ENCODE results near the gene PPP1R3C.

PPP1R3C gene

DNA sequence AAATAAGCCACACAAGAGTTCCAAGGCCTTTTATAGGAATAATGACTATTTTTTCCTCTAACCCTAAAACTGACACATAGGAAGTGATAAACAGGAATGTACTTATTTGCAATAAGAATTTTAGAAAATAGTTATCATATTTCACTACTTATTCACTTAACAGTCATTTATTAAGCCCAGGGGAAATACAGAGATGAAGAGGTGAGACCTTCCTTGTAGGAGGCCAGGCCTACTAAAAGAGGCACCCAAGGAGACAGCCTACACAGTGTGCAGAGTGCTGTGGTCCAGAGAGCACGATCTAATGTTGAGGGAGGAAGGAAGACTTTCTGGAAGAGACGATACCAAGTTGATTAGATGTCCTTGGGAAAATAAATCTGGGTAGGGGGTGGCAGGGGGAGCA lies 45.0 kb upstream of the PPP1R3C start (continued):
- TF ChIP-seq ZNF664 (tag by site-specific recombination; IDR thresholded peaks at IDR 0.05) = no peak
- no peak for TF ChIP-seq ZNF830 (tag by site-specific recombination; IDR thresholded peaks at IDR 0.05; ENCODE audit: low read depth)
- TF ChIP-seq, protein P1, sequence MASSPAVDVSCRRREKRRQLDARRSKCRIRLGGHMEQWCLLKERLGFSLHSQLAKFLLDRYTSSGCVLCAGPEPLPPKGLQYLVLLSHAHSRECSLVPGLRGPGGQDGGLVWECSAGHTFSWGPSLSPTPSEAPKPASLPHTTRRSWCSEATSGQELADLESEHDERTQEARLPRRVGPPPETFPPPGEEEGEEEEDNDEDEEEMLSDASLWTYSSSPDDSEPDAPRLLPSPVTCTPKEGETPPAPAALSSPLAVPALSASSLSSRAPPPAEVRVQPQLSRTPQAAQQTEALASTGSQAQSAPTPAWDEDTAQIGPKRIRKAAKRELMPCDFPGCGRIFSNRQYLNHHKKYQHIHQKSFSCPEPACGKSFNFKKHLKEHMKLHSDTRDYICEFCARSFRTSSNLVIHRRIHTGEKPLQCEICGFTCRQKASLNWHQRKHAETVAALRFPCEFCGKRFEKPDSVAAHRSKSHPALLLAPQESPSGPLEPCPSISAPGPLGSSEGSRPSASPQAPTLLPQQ (tag by site-specific recombination; IDR thresholded peaks at IDR 0.05) = no peak
- no peak for TF ChIP-seq ZNF555 (tag by site-specific recombination; conservative IDR thresholded peaks at IDR 0.05)
- no peak for TF ChIP-seq ZNF473 (tag by site-specific recombination; IDR thresholded peaks at IDR 0.05)
- no peak for TF ChIP-seq ZNF239 (tag by site-specific recombination; IDR thresholded peaks at IDR 0.05)
- TF ChIP-seq BCL11A (tag by site-specific recombination; IDR thresholded peaks at IDR 0.05; ENCODE audit: low read depth) = no peak

DNA sequence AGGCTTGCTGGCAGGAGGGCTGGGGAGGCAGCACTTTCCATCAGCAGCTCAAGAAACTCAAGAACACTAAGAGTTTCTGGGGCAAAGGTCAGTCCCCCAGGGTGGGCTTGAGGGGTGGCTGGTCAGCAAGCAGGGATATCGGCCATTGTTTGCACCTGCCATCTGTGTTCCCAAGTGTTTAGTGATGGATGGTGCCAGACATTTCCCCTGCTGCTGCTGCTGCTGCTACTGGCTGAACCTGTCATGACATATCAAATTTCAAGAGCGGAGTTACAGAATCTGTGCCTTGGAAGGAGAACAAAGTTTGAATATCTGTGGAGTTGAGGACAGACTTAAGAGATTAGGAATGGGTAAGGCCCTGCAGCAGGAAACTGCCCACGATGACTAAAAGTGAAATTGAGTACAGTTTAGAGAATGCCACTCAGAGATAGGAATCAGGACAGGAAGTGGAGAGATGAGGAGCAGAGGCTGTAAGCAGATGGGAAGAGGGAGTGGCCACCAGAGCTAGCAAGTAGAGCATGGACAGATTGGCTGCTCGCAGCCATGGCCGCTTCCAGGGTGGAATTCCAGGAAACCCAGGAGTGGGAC lies 39.2 kb upstream of the PPP1R3C start:
- ChIA-PET POLR2A (interaction anchor here (1.6 kb wide), 1 partner anchor 20 kb away, joined by 5 read pairs; no protein-coding TSS in a partner anchor), CTCF (interaction anchor here (0.9 to 1.2 kb wide), 2 partner anchors 8 to 22 kb away, joined by 4 to 7 read pairs; no protein-coding TSS in a partner anchor)
- Histone ChIP-seq H3K4me1 (ENCODE audit: control insufficient read depth, insufficient read depth, low read length) (peaks cover 11% of the 10 kb centered on the region; the same call in 1 of the 2 replicates), H3K9me3 (ENCODE audit: control insufficient read depth, insufficient read depth, low read depth, low read length) (no peaks in the 10 kb centered on the region), H3K4me3 (ENCODE audit: low read depth, low read length) (no peak overlapping the region), H3K36me3 (ENCODE audit: control insufficient read depth in 2 of 2, insufficient read depth in 1 of 2, low read length in 2 of 2) (no peaks in the 10 kb centered on the region), H3K27ac (ENCODE audit: extremely low read depth, low read depth, low read length) (peak overlapping the region; percentile 67)
- no peak for TF ChIP-seq GLIS2 (tag by site-specific recombination; IDR thresholded peaks at IDR 0.05)
- peak; percentile 45 for TF ChIP-seq ZBTB20 (tag by site-specific recombination; IDR thresholded peaks at IDR 0.05)
- TF ChIP-seq ZNF157 (tag by site-specific recombination; IDR thresholded peaks at IDR 0.05) = no peak
- TF ChIP-seq ZNF24 (tag by site-specific recombination; IDR thresholded peaks at IDR 0.05) = peak; percentile 58; the same call in 1 of the 2 replicates
- no peak for TF ChIP-seq ZNF677 (tag by site-specific recombination; IDR thresholded peaks at IDR 0.05)
- no peak for TF ChIP-seq ZNF792 (tag by site-specific recombination; IDR thresholded peaks at IDR 0.05)
- TF ChIP-seq, protein P2, sequence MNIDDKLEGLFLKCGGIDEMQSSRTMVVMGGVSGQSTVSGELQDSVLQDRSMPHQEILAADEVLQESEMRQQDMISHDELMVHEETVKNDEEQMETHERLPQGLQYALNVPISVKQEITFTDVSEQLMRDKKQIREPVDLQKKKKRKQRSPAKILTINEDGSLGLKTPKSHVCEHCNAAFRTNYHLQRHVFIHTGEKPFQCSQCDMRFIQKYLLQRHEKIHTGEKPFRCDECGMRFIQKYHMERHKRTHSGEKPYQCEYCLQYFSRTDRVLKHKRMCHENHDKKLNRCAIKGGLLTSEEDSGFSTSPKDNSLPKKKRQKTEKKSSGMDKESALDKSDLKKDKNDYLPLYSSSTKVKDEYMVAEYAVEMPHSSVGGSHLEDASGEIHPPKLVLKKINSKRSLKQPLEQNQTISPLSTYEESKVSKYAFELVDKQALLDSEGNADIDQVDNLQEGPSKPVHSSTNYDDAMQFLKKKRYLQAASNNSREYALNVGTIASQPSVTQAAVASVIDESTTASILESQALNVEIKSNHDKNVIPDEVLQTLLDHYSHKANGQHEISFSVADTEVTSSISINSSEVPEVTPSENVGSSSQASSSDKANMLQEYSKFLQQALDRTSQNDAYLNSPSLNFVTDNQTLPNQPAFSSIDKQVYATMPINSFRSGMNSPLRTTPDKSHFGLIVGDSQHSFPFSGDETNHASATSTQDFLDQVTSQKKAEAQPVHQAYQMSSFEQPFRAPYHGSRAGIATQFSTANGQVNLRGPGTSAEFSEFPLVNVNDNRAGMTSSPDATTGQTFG (tag by site-specific recombination; IDR thresholded peaks at IDR 0.05; ENCODE audit: borderline replicate concordance) = no peak
- TF ChIP-seq GLI2 (tag by site-specific recombination; IDR thresholded peaks at IDR 0.05; ENCODE audit: borderline replicate concordance, low read depth) = no peak
- TF ChIP-seq HOXD13 (CRISPR knock-in tag; IDR thresholded peaks at IDR 0.05; ENCODE audit: borderline replicate concordance) = no peak
- TF ChIP-seq ZFP37 (tag by site-specific recombination; IDR thresholded peaks at IDR 0.05) = peak; percentile 44; the same call in 1 of the 2 replicates
- TF ChIP-seq ZEB2 (tag by site-specific recombination; IDR thresholded peaks at IDR 0.05) = no peak
- no peak for TF ChIP-seq ZNF292 (tag by site-specific recombination; IDR thresholded peaks at IDR 0.05; ENCODE audit: borderline replicate concordance, low read depth)
- no peak for TF ChIP-seq BCL11A (tag by site-specific recombination; IDR thresholded peaks at IDR 0.05; ENCODE audit: low read depth)
- no peak for TF ChIP-seq GLIS1 (tag by site-specific recombination; IDR thresholded peaks at IDR 0.05)
- TF ChIP-seq, protein P3, sequence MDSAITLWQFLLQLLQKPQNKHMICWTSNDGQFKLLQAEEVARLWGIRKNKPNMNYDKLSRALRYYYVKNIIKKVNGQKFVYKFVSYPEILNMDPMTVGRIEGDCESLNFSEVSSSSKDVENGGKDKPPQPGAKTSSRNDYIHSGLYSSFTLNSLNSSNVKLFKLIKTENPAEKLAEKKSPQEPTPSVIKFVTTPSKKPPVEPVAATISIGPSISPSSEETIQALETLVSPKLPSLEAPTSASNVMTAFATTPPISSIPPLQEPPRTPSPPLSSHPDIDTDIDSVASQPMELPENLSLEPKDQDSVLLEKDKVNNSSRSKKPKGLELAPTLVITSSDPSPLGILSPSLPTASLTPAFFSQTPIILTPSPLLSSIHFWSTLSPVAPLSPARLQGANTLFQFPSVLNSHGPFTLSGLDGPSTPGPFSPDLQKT (IDR thresholded peaks at IDR 0.05; ENCODE audit: borderline replicate concordance, low read depth, low read length) = no peak
- TF ChIP-seq ZNF791 (tag by site-specific recombination; IDR thresholded peaks at IDR 0.05) = no peak
- TF ChIP-seq SCRT2 (tag by site-specific recombination; IDR thresholded peaks at IDR 0.05) = no peak
- 0 out of 2 replicates have a peak, but pooled peaks have one; percentile 17 for TF ChIP-seq IKZF3 (tag by site-specific recombination; IDR thresholded peaks at IDR 0.05)
- TF ChIP-seq, protein P4, sequence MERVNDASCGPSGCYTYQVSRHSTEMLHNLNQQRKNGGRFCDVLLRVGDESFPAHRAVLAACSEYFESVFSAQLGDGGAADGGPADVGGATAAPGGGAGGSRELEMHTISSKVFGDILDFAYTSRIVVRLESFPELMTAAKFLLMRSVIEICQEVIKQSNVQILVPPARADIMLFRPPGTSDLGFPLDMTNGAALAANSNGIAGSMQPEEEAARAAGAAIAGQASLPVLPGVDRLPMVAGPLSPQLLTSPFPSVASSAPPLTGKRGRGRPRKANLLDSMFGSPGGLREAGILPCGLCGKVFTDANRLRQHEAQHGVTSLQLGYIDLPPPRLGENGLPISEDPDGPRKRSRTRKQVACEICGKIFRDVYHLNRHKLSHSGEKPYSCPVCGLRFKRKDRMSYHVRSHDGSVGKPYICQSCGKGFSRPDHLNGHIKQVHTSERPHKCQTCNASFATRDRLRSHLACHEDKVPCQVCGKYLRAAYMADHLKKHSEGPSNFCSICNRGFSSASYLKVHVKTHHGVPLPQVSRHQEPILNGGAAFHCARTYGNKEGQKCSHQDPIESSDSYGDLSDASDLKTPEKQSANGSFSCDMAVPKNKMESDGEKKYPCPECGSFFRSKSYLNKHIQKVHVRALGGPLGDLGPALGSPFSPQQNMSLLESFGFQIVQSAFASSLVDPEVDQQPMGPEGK (tag by site-specific recombination; IDR thresholded peaks at IDR 0.05) = no peak
- TF ChIP-seq KLF16 (tag by site-specific recombination; IDR thresholded peaks at IDR 0.05) = no peak
- TF ChIP-seq, protein P5, sequence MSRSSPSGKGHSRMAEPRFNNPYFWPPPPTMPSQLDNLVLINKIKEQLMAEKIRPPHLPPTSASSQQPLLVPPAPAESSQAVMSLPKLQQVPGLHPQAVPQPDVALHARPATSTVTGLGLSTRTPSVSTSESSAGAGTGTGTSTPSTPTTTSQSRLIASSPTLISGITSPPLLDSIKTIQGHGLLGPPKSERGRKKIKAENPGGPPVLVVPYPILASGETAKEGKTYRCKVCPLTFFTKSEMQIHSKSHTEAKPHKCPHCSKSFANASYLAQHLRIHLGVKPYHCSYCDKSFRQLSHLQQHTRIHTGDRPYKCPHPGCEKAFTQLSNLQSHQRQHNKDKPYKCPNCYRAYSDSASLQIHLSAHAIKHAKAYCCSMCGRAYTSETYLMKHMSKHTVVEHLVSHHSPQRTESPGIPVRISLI (tag by site-specific recombination; IDR thresholded peaks at IDR 0.05) = no peak
- no peak for TF ChIP-seq RBAK (tag by site-specific recombination; IDR thresholded peaks at IDR 0.05)
- no peak for TF ChIP-seq ZNF621 (tag by site-specific recombination; IDR thresholded peaks at IDR 0.05)
